OCI-LY1 (cell line): ENCODE data around the gene ZSCAN9.

Source experiments
- CTCF ChIP-seq: fragments of 200-600 bp; sonication (generic), shearing (Covaris generic); IDR thresholded peaks from 2 replicates; pipeline ENCODE4 v1.5.1; 2017; ENCODE audit warnings: mild to moderate bottlenecking, antibody characterized with exemption, low read length, moderate library complexity, mixed read lengths
- EZH2 ChIP-seq: fragments of 200-600 bp; sonication (generic), shearing (Covaris generic); IDR thresholded peaks from 2 replicates; pipeline ENCODE4 v1.8.0; 2017; ENCODE audit warnings: borderline replicate concordance, mixed run types, mild to moderate bottlenecking, antibody characterized with exemption, low read length, moderate library complexity, mixed read lengths

- TF ChIP-seq CTCF = no peak
- TF ChIP-seq EZH2 = no peak
Measured at GRCh38 chr6:28232785-28233184, 7.7 kb downstream of the ZSCAN9 start.
